Measurements from ENCODE around the gene CHML.

- TF ChIP-seq CTCF (IDR thresholded peaks at IDR 0.05) (no peak), POLR2AphosphoS5 (IDR thresholded peaks at IDR 0.05) (no peak)
Observed at GRCh38 chr1:241593186-241593585, 47.0 kb downstream of the CHML start.
